NCI-H2171 treated with DMSO at 0.1 percent for 48 hours (cell line): ENCODE results near the gene GUCY2D.
A peak's percentile ranks its signal among the peaks of the same experiment; 100 is the strongest.

ENCODE experiments used
- DNase-seq: peaks from one replicate; lab custom pipeline; 2025; lab: John Stamatoyannopoulos, UW

Gene GUCY2D

DNA sequence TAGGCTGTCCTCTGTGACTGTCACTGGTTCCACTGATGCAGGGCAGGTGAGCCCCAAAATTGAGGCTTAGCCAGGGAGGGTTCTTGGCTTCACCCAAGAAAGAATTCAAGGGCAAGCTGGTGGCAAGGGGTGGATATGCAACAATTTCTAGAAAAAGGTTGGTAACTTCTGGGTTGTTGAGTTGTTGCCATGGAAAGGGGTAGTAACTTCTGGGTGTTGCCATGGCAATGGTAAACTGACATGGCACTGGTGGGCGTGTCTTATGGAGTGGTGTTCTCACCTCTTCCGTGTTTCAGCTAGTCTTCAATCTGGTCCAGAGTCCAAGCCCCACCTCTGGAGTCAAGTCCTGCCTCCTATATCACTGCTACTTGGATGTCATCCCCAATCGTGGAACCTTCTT is 9.5 kb upstream of the GUCY2D start:
- no peak for DNase-seq

DNA sequence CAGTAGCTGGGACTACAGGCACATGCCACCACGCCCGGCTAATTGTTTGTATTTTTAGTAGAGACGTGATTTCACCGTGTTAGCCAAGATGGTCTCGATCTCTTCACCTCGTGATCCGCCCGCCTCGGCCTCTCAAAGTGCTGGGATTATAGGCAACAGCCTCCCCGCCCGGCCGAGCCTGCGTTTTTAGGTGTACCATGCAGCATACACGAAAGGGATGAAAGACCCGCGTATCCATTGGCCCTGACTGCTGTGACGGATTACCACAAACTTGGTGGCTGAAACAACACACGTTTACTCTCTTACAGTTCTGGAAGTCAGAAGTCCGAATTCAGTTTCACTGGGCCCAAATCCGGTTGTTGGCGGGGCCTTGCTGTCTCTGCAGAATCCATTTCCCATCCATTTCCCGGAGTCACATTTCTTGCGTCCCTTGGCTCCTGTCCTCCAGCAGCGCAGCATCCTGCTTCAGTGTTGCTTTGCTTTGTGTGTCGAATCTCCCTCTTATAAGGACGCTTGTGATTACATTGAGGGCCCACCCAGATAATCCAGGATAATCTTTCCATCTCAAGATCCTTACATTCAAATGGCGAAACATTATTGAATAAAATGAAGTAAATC is 8.3 kb upstream of the GUCY2D start:
- no peak for DNase-seq

DNA sequence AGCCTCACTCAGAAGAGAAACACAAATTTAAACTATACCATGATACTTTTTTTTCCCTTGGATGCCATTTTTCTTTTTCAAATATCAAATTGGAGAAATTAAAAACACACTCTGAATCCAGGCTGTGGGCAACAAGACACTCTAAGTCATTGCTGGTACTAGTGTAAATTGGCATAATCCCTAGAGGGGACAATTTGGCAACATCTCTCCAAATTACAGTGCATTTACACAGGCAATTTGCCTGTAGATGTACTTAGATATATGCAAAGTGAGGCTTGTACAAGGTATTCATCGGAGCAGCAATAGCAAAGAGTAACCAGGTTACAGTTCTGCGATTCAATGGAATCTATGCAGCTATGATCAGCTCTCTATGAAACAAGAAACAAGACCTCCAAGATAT is 6.7 kb upstream of the GUCY2D start:
- no peak for DNase-seq

DNA sequence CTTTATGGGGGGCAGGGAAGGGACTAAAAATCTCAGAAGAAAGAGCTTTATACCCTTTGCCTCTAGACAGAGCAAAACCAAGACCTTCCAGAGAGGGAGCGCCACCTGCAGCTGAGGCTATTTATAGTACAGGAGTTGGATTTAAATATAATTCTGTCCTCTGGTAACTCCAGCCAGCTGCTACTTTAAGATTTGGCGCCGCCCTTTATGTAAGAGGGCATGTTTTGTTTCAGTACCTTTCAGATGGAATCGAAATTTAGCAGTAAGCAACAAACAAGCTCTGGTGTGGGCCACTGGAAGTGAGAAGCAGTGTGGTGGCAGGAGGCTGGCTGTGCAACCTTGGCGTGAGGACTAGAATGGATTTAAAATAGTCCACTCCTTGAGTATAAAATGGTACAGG is 5.2 kb upstream of the GUCY2D start:
- peak; percentile 72 for DNase-seq

DNA sequence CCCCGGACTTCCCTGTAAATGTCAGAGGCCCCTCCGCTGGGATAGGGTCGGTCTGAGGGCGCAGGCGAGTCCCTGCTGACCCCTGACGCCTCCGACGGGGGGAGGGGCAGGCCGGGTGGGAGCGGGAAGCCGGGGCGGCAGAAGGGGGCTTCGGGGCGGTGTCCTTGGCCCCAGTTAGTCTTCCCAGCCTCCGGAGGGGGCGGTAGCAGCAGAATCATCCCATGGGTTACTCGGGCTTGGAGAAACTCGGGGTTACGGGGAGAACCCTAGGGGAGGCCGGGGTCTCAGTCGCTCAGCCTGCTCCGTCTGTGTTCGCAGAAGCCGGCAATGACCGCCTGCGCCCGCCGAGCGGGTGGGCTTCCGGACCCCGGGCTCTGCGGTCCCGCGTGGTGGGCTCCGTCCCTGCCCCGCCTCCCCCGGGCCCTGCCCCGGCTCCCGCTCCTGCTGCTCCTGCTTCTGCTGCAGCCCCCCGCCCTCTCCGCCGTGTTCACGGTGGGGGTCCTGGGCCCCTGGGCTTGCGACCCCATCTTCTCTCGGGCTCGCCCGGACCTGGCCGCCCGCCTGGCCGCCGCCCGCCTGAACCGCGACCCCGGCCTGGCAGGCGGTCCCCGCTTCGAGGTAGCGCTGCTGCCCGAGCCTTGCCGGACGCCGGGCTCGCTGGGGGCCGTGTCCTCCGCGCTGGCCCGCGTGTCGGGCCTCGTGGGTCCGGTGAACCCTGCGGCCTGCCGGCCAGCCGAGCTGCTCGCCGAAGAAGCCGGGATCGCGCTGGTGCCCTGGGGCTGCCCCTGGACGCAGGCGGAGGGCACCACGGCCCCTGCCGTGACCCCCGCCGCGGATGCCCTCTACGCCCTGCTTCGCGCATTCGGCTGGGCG is 542 bp downstream of the GUCY2D start:
- DNase-seq = no peak

DNA sequence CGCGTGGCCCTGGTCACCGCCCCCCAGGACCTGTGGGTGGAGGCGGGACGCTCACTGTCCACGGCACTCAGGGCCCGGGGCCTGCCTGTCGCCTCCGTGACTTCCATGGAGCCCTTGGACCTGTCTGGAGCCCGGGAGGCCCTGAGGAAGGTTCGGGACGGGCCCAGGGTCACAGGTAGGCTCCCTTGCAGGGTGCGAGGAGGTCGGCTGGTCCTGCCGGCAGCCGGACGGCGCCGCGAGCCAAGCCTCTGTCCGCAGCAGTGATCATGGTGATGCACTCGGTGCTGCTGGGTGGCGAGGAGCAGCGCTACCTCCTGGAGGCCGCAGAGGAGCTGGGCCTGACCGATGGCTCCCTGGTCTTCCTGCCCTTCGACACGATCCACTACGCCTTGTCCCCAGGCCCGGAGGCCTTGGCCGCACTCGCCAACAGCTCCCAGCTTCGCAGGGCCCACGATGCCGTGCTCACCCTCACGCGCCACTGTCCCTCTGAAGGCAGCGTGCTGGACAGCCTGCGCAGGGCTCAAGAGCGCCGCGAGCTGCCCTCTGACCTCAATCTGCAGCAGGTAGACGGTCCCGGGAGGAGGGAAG is 1.3 kb downstream of the GUCY2D start:
- no peak for DNase-seq

DNA sequence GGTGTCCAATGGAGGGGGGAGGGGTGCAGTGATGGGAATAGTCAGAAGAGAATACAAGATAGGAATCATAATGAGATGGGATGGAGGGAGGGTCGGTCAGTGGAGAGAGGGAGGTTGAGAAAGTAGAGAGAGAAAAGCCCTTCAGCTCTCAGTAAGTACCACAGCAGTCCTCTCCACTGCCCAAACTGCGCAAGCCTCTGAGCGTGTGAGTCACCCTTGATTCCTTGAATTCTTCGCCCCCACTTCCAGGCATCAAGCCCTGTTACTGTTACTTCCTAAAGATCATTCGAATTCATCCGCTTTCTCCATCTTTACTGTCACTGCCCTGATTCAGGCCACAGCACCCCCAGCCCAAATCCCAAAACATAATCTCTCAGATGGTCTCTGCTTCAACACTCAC is 2.5 kb downstream of the GUCY2D start:
- no peak for DNase-seq

DNA sequence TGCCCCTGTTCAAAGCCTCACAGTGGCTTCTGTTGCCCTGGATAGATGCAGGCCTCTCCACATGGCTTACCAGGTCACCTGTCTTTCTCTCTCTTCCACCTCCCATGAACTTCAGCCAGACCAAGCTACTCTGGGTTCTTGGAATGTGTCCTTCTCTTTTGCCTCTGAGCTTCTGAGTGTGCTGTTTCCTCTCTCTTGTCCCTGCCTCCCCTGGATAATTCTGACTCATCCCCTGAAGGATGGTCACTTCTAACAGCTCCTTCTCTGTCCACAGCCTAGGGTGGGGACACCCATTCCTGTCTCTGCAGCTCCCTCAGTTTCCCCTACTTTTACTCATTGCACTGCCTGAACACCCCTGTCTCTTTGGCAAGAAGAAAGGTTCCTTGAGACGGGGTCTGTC is 2.9 kb downstream of the GUCY2D start:
- no peak for DNase-seq

DNA sequence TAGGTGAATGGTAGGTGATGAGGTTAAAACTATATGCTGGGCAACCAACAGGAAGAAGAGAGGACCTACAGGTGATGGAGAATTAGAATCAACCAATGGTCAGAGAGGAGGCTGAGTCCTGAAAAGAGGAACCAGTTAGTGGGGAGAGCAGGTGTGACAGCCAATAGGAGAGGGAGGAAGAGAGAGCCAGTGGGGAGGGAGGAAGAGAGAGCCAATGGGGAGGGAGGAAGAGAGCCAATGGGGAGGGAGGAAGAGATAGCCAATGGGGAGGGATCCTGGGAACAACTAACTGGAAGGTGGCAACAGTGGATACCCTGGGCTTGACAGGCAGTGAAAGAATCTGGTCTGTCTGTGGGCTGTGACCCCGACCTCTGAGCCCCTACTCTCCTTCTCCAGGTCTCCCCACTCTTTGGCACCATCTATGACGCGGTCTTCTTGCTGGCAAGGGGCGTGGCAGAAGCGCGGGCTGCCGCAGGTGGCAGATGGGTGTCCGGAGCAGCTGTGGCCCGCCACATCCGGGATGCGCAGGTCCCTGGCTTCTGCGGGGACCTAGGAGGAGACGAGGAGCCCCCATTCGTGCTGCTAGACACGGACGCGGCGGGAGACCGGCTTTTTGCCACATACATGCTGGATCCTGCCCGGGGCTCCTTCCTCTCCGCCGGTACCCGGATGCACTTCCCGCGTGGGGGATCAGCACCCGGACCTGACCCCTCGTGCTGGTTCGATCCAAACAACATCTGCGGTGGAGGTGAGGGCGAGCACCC is 3.7 kb downstream of the GUCY2D start:
- DNase-seq = peak; percentile 57

DNA sequence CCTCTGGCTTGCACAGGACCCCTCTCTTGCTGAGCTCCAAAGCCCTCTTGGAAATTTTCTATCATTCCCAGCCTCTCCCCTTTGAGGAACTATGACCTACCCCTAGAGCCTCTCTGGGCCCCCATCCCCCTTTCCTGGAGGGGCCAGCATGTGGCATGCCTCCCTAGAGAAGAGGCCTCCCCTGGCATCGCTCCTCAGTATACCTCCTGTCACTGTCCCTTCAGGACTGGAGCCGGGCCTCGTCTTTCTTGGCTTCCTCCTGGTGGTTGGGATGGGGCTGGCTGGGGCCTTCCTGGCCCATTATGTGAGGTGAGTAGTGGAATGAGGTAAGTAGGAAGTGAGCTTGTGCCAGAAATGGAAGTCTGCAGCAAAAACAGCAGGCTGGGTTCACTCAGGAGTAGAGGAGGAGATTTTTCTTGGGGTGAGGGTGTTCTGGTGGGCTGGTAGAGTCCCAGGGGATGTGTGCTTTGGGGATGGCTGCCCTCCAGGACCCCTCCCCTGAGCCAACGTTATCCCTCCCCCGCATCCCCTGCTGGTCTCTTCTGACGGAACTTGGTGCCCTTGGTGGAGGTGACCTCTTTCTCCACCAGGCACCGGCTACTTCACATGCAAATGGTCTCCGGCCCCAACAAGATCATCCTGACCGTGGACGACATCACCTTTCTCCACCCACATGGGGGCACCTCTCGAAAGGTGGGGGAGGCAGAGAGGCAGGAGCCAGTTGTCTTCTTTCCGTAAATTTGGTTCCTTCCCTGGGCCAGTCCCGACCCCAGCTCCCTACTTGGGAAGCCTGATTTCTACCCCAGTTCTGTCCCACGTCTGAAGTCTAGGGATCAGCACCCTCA is 4.6 kb downstream of the GUCY2D start:
- no peak for DNase-seq

DNA sequence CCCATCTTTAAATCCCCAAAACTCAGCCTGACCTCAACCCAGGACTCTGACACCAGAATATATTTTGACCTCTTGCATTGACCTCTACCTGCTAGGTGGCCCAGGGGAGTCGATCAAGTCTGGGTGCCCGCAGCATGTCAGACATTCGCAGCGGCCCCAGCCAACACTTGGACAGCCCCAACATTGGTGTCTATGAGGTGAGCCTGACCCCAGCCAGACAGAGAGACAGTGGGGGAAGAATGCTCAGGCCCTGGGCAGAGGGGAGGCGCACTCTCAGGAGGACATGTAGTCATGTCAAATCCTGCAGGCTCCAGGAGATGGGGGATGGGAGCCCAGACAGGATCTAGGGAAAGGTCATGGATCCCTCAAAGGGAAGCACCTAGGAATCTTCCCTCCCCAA is 5.4 kb downstream of the GUCY2D start:
- no peak for DNase-seq

DNA sequence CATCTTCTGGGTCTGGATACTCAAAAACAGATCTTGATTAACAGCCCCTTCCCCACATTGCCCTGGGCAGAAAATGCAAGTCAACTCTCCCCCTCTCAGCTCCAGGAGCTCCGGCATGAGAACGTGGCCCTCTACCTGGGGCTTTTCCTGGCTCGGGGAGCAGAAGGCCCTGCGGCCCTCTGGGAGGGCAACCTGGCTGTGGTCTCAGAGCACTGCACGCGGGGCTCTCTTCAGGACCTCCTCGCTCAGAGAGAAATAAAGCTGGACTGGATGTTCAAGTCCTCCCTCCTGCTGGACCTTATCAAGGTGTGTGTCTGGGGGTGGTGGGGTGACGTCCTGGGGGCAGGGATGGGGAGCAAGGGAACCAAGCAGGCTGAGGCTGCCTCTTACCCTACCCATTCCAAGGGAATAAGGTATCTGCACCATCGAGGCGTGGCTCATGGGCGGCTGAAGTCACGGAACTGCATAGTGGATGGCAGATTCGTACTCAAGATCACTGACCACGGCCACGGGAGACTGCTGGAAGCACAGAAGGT is 9.7 kb downstream of the GUCY2D start:
- no peak for DNase-seq

DNA sequence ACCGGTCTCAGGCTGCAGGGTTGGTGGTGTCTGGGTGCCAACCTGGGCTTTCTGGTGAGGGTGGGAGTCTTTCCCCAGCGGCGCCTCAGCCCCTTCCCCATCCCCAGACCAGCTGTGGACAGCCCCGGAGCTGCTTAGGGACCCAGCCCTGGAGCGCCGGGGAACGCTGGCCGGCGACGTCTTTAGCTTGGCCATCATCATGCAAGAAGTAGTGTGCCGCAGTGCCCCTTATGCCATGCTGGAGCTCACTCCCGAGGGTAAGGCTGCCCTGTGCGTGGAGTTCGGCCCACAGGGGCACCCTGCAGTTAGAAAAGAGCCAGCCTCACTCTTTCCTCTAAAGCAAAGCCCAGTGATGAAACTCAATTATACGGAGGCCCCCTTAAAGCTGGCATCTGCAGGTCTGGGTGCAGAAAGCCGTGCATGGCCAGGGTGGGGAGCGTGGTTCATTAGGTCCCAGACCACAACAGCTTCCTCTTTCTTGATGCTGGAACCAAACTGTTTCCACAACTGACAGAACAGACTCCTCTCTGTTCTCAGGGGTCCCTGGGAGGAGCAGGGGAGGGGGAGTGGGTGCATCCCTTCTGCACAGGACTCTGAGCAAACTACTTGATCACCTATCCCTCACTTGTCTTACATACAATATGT is 10.7 kb downstream of the GUCY2D start:
- DNase-seq = no peak

DNA sequence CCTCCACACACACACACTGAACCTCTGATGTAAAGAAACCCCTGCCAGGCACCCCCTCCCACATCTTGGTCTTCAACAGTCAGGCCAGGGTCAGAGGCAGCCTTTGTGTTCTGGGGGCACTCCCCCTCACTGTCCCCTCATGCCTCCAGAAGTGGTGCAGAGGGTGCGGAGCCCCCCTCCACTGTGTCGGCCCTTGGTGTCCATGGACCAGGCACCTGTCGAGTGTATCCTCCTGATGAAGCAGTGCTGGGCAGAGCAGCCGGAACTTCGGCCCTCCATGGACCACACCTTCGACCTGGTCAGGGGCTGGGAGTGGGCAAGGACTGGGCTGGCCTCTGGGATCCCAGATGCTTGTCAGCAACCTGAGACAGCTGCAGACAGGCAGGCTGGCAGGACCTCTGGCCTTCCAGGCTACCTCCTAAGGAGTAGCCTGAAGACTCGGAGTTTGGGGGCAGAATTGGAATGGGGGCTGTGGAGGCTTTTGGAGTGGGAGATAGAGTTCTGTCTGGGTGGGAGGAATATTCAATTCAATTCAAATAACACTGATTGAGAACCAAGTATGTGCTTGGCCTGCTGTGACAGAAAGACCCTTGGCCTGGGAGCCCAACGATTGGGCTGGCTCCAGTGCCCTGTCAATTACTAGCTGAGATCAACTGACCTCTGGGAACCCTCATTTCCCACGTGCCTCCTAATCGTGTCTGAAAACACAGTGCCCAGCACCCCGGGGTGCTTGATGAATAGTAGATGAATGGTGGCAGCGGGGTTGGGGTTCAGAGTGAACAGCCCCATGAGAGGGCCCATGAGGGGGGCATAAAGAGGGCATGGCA is 11.5 kb downstream of the GUCY2D start:
- DNase-seq = no peak

DNA sequence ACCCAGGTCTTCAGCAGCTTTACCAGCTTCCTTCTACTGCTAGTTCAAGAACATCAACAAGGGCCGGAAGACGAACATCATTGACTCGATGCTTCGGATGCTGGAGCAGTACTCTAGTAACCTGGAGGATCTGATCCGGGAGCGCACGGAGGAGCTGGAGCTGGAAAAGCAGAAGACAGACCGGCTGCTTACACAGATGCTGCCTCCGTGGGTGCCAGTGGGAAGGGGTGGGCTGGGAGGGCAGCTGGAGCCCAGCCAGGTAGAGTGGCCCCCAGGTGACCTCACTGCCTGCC is 12.1 kb downstream of the GUCY2D start:
- no peak for DNase-seq

DNA sequence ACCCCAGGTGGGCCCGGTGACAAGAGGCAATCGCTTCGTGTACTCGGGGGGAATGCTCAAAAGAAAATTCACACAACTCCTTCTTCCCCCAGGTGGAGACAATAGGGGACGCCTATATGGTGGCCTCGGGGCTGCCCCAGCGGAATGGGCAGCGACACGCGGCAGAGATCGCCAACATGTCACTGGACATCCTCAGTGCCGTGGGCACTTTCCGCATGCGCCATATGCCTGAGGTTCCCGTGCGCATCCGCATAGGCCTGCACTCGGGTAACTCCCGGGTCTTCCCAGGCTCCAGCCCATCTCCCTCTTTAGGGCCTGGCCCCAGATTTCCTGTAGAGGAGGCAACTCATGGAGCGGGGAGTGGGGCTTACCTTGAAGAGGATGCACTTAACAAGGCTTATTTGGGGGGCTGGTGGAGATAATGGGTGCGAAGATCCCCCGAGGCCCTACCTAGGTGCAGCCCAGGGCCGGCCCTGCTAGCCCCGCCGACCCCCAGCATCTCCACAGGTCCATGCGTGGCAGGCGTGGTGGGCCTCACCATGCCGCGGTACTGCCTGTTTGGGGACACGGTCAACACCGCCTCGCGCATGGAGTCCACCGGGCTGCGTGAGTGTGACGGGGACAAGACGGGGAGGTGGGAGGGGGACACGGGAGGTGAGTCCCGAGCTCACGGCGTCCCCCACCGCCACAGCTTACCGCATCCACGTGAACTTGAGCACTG is 13.0 kb downstream of the GUCY2D start:
- DNase-seq = no peak

DNA sequence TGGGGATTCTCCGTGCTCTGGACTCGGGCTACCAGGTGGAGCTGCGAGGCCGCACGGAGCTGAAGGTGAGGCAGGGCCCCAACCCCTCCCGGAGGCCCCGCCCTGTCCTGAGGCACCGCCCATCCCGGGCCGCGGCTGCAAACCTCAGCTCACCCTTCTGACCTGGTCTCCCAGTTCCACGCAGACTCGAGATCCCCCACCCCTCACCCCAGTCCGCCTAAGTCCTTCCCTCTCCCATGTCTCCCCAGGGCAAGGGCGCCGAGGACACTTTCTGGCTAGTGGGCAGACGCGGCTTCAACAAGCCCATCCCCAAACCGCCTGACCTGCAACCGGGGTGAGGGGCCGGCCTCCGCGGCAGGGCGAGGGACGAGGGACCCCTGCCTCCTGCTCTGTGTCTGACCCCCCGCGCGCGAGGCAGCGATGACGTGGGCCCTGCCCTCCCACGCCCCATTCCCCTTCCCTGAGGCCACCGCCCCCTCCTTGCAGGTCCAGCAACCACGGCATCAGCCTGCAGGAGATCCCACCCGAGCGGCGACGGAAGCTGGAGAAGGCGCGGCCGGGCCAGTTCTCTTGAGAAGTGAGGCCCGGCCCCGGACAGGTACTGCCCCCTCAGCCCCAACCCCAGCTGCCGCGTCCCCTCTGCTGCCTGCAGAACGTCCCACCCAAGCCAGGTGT is 13.7 kb downstream of the GUCY2D start:
- no peak for DNase-seq

DNA sequence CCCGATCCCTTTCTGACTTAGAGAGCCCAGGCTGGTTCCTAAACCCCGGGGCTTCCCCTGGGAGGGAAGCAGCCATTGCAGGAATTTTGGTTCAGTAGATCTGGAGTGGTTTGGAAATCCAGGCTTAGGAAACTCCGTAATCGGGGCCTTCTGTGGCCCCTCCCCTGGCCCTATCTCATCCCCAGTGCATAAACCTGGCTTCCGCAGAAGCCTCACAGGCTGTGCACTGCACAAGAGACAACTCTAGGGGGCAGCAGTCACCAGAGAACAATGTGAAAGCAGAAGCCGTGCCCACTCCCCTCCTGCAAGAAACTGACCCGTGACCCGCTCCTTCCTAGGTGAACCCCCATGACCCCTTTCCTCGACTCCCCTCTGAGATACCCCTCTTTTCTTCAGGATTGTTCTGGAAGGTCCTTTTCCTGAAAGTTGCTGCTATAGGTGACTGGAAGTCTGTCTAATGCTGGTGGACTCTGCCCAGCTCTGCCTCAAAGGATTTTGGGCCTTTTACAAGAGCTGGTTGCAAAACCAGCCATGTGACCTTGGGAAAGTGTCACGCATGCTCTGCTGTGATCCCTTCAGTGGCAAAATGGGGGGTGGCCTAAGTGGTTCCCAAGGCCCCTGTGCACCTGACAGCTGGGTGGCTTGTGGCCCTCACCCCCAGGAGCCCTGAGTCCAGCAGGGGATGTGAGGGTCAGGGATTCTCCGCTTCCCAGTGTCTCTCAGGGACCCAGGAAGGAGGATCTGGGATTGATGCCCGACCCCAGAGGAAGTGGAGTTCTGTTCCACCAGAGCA is 14.4 kb downstream of the GUCY2D start:
- DNase-seq = peak; percentile 31
